HFFc6 (cell line): ENCODE data around the gene BMF. TPM values are rescaled to one million over a fixed set of nuclear protein-coding genes. Genes with fewer than 3 reads are reported as not detected.

Experiments used
- DNase-seq: peaks from one replicate; pipeline ENCODE4 v3.0.0-alpha.2; 2018
- H3K27ac Mint-ChIP-seq: 2 replicates; pipeline ENCODE4 v1.8.0; 2020; ENCODE audit warnings: mild to moderate bottlenecking, mixed read lengths
- H3K27me3 Mint-ChIP-seq: 2 replicates; pipeline ENCODE4 v1.8.0; 2021; ENCODE audit warnings: mild to moderate bottlenecking, moderate library complexity, mixed read lengths; ENCODE audit not compliant: insufficient read depth
- H3K36me3 Mint-ChIP-seq: 2 replicates; pipeline ENCODE4 v1.8.0; 2021; ENCODE audit warnings: low read depth, mixed read lengths
- H3K4me1 Mint-ChIP-seq: 2 replicates; pipeline ENCODE4 v1.8.0; 2020; ENCODE audit warnings: low read depth, mixed read lengths
- H3K4me3 Mint-ChIP-seq: 2 replicates; pipeline ENCODE4 v1.8.0; 2020; ENCODE audit warnings: mild to moderate bottlenecking, moderate library complexity, mixed read lengths
- H3K9me3 Mint-ChIP-seq: 2 replicates; pipeline ENCODE4 v1.8.0; 2020; ENCODE audit warnings: mild to moderate bottlenecking, mixed read lengths
- CTCF ChIP-seq: fragments of 200-600 bp; sonication (generic); IDR thresholded peaks from 2 replicates; pipeline ENCODE4 v1.5.0; 2021; ENCODE audit warnings: antibody characterized with exemption, mild to moderate bottlenecking
- total RNA-seq, 6 experiments: library from RNA; stranded (reverse); fragmentation: NEBNext Ultra II Directional; extraction: Animal tissue kit (Norgen Biotek cat#: 25700); gene quantifications; 2 replicates in 1 of 6; 3 replicates in 5 of 6; pipeline ENCODE4 v1.2.3, GENCODE V29; 2021

The BMF gene
- total RNA-seq, 6 experiments from 2014 or later, result 0.57 to 1.2 (median 0.81) TPM

- no peak for DNase-seq
- H3K4me1 Mint-ChIP-seq, result peaks cover 15% of the 10 kb centered on the region
- peaks cover 3% of the 10 kb centered on the region; the same call in 1 of the 2 replicates for H3K27me3 Mint-ChIP-seq
- no peak overlapping the region for H3K27ac Mint-ChIP-seq
- no peak for TF ChIP-seq CTCF
- H3K9me3 Mint-ChIP-seq, result no peaks in the 10 kb centered on the region
- no peaks in the 10 kb centered on the region for H3K36me3 Mint-ChIP-seq
- H3K4me3 Mint-ChIP-seq, result no peak overlapping the region
These were observed 47.3 kb downstream of the BMF start for GRCh38 chr15:40061212-40061901.

GRCh38 chr15:40060236-40060961 lies 48.3 kb downstream of the BMF start:
- DNase-seq, result no peak
- no peak for TF ChIP-seq CTCF
- H3K27ac Mint-ChIP-seq, result no peak overlapping the region
- H3K4me3 Mint-ChIP-seq, result no peak overlapping the region
- H3K36me3 Mint-ChIP-seq, result no peaks in the 10 kb centered on the region
- no peaks in the 10 kb centered on the region for H3K9me3 Mint-ChIP-seq
- peaks cover 20% of the 10 kb centered on the region for H3K4me1 Mint-ChIP-seq
- H3K27me3 Mint-ChIP-seq, result peaks cover 3% of the 10 kb centered on the region; the same call in 1 of the 2 replicates

GRCh38 chr15:40059821-40060220 lies 48.9 kb downstream of the BMF start:
- no peak for TF ChIP-seq CTCF
- Mint-ChIP-seq H3K27ac (no peak overlapping the region), H3K4me1 (peaks cover 26% of the 10 kb centered on the region), H3K36me3 (no peaks in the 10 kb centered on the region), H3K9me3 (no peaks in the 10 kb centered on the region), H3K27me3 (peaks cover 3% of the 10 kb centered on the region; the same call in 1 of the 2 replicates), H3K4me3 (no peak overlapping the region)
- no peak for DNase-seq

- Mint-ChIP-seq H3K4me1 (peaks cover 38% of the 10 kb centered on the region), H3K4me3 (peak overlapping the region; percentile 41), H3K9me3 (no peaks in the 10 kb centered on the region), H3K36me3 (no peaks in the 10 kb centered on the region), H3K27me3 (no peaks in the 10 kb centered on the region), H3K27ac (peak overlapping the region; percentile 72)
- no peak for DNase-seq
- TF ChIP-seq CTCF, result no peak
These were observed 50.1 kb downstream of the BMF start for GRCh38 chr15:40058476-40059140.

- peaks cover 40% of the 10 kb centered on the region for H3K4me1 Mint-ChIP-seq
These were observed 52.9 kb downstream of the BMF start for GRCh38 chr15:40055576-40056293.

More at GRCh38 chr15:40055576-40056293, 52.9 kb downstream of the BMF start:
- H3K4me3 Mint-ChIP-seq, result no peak overlapping the region
- H3K27me3 Mint-ChIP-seq, result no peaks in the 10 kb centered on the region; the same call in 1 of the 2 replicates
- no peaks in the 10 kb centered on the region for H3K9me3 Mint-ChIP-seq
- no peak for DNase-seq
- no peak for TF ChIP-seq CTCF
- no peak overlapping the region for H3K27ac Mint-ChIP-seq
- no peaks in the 10 kb centered on the region for H3K36me3 Mint-ChIP-seq
